K562 (cell line): ENCODE data around the gene GPR32. TPM values are rescaled to one million over a fixed set of nuclear protein-coding genes. Genes with fewer than 3 reads are reported as not detected.

ENCODE experiments used
- ARNT ChIP-seq, 2 experiments: fragments of 450-650 bp; IDR thresholded peaks; 2 replicates each; pipeline ENCODE4 v1.6.1; 2016; ENCODE audit warnings: mild to moderate bottlenecking in 1 of 2
- ASH1L ChIP-seq: fragments of 450-650 bp; IDR thresholded peaks from 2 replicates; pipeline ENCODE4 v1.6.1; 2018; ENCODE audit warnings: borderline replicate concordance, mild to moderate bottlenecking, low read depth; ENCODE audit not compliant: partially characterized antibody
- ATF7 ChIP-seq: fragments of 450-650 bp; IDR thresholded peaks from 2 replicates; pipeline ENCODE4 v1.7.1; 2014; ENCODE audit warnings: mild to moderate bottlenecking, moderate library complexity
- CBX3 ChIP-seq, 2 experiments: IDR thresholded peaks; 1 replicate in 1 of 2; 2 replicates in 1 of 2; pipeline ENCODE4 v1.6.1; 2012; ENCODE audit warnings: inconsistent platforms in 2 of 2, low read length in 2 of 2, borderline replicate concordance in 1 of 2, control low read depth in 1 of 2
- CBX8 ChIP-seq: fragments of 200-600 bp; sonication (generic); IDR thresholded peaks from 2 replicates; pipeline ENCODE4 v1.6.1; 2012; ENCODE audit warnings: borderline replicate concordance, mixed run types, low read depth, mild to moderate bottlenecking, moderate library complexity, mixed read lengths, low read length, control low read depth, inconsistent platforms; ENCODE audit not compliant: poor library complexity, severe bottlenecking; ENCODE audit errors: extremely low read depth
- HSF4 ChIP-seq: fragments of 250-450 bp; sonication (Bioruptor Pico); IDR thresholded peaks from 2 replicates; pipeline ENCODE4 v2.1.2; 2022; ENCODE audit warnings: mild to moderate bottlenecking, moderate library complexity, borderline replicate concordance
- RAD51 ChIP-seq: fragments of 450-650 bp; IDR thresholded peaks from 2 replicates; pipeline ENCODE4 v1.7.1; 2016; ENCODE audit warnings: low read depth, mild to moderate bottlenecking, borderline replicate concordance
- TOE1 ChIP-seq, 2 experiments: fragments of 450-650 bp in 1 of 2; sonication (generic) in 1 of 2; formaldehyde crosslinking in 1 of 2; IDR thresholded peaks; 2 replicates each; pipeline versions ENCODE4 v1.7.1 to v1.8.0; 2016 to 2022; ENCODE audit warnings: borderline replicate concordance in 2 of 2, mild to moderate bottlenecking in 2 of 2, antibody characterized with exemption in 1 of 2, inconsistent platforms in 1 of 2, low read depth in 1 of 2, missing genetic modification reagents in 1 of 2, moderate library complexity in 1 of 2
- ZNF143 ChIP-seq: sonication (generic); formaldehyde crosslinking; IDR thresholded peaks from 2 replicates; pipeline ENCODE4 v1.9.0; 2022; ENCODE audit warnings: mild to moderate bottlenecking, missing genetic modification reagents
- polyA plus RNA-seq, 8 experiments: library from polyadenylated mRNA; depleted of rRNA in 4 of 8; stranded (reverse) in 5 of 8; unstranded in 3 of 8; fragments of >200 nt; fragmentation: Nextera tagmentation in 2 of 8; fragmentation: Illumina TruSeq in 1 of 8; extraction: Ambion mirVana in 2 of 8; extraction: Trizol in 1 of 8; gene quantifications; 2 replicates each; pipeline versions ENCODE4 v1.2.1 to v1.2.3, GENCODE V29; 2011 to 2014; ENCODE audit warnings: inconsistent platforms in 1 of 8, missing spikeins in 1 of 8
- total RNA-seq, 7 experiments: library from RNA; depleted of rRNA in 6 of 7; stranded (reverse); fragments of >200 nt in 6 of 7; fragmentation: Illumina TruSeq in 2 of 7; extraction: Trizol in 2 of 7; gene quantifications; 2 replicates each; pipeline versions ENCODE4 v1.2.1 to v1.2.3, GENCODE V29; 2011 to 2021; ENCODE audit warnings: low replicate concordance in 1 of 7
- TF ChIP-seq, protein P1 (sequence below): fragments of 450-650 bp; IDR thresholded peaks from 2 replicates; pipeline ENCODE4 v1.6.1; 2018; ENCODE audit not compliant: partially characterized antibody
- TF ChIP-seq, protein P2 (sequence below): IDR thresholded peaks from 2 replicates; pipeline ENCODE4 v1.6.1; 2012; ENCODE audit warnings: low read depth, low read length, improper control_type of control experiment, borderline replicate concordance
- TF ChIP-seq, protein P3 (sequence below), 2 experiments: fragments of 450-650 bp; formaldehyde crosslinking in 1 of 2; IDR thresholded peaks; 2 replicates each; pipeline versions ENCODE4 v1.4.0 to v1.6.1; 2014 to 2020; ENCODE audit warnings: mild to moderate bottlenecking in 2 of 2, borderline replicate concordance in 1 of 2, low read depth in 1 of 2

Gene GPR32
- total and polyA plus RNA-seq, 9 of the 15 experiments (the other 6 are each of a cell fraction or from before 2014, with no cell fraction given) = not detected

DNA sequence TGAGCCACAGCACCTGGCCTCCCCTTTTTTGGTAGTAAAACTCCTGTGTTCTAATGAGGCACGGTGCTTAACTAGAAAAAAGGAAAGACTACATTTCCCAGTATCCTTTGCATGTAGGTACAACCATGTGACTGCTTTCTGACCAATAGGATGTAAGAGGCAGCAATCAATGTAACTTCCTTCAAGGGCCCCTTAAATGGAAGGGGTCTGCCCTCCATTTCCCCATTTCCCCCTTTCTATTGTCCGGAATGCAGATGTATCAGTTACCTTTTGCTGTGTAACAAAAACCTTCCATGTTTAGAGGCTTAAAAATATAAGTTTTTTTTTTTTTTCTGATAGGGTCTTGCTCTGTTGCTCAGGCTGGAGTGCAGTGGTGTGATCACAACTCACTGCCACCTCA lies 2.2 kb downstream of the GPR32 start (continued):
- TF ChIP-seq RAD51 = peak; percentile 91
- peak; percentile 33 for TF ChIP-seq ASH1L
- TF ChIP-seq ATF7 = 0 out of 2 replicates have a peak, but pooled peaks have one; percentile 15
- TF ChIP-seq, protein P1, sequence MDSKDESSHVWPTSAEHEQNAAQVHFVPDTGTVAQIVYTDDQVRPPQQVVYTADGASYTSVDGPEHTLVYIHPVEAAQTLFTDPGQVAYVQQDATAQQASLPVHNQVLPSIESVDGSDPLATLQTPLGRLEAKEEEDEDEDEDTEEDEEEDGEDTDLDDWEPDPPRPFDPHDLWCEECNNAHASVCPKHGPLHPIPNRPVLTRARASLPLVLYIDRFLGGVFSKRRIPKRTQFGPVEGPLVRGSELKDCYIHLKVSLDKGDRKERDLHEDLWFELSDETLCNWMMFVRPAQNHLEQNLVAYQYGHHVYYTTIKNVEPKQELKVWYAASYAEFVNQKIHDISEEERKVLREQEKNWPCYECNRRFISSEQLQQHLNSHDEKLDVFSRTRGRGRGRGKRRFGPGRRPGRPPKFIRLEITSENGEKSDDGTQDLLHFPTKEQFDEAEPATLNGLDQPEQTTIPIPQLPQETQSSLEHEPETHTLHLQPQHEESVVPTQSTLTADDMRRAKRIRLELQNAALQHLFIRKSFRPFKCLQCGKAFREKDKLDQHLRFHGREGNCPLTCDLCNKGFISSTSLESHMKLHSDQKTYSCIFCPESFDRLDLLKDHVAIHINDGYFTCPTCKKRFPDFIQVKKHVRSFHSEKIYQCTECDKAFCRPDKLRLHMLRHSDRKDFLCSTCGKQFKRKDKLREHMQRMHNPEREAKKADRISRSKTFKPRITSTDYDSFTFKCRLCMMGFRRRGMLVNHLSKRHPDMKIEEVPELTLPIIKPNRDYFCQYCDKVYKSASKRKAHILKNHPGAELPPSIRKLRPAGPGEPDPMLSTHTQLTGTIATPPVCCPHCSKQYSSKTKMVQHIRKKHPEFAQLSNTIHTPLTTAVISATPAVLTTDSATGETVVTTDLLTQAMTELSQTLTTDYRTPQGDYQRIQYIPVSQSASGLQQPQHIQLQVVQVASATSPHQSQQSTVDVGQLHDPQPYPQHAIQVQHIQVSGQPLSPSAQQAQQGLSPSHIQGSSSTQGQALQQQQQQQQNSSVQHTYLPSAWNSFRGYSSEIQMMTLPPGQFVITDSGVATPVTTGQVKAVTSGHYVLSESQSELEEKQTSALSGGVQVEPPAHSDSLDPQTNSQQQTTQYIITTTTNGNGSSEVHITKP = peak; percentile 15
- TF ChIP-seq CBX3 (IDR thresholded peaks at IDR 0.05; ENCODE audit: borderline replicate concordance in 1 of 2, low read length in 2 of 2) = 0 out of 3 replicates have a peak, but pooled peaks of 1 of the 2 experiments have one; percentile 48
- no peak for TF ChIP-seq CBX8
- TF ChIP-seq, protein P2, sequence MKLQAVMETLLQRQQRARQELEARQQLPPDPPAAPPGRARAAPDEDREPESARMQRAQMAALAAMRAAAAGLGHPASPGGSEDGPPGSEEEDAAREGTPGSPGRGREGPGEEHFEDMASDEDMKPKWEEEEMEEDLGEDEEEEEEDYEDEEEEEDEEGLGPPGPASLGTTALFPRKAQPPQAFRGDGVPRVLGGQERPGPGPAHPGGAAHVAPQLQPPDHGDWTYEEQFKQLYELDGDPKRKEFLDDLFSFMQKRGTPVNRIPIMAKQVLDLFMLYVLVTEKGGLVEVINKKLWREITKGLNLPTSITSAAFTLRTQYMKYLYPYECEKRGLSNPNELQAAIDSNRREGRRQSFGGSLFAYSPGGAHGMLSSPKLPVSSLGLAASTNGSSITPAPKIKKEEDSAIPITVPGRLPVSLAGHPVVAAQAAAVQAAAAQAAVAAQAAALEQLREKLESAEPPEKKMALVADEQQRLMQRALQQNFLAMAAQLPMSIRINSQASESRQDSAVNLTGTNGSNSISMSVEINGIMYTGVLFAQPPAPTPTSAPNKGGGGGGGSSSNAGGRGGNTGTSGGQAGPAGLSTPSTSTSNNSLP = no peak
- peak; percentile 86 for TF ChIP-seq ZNF143 (CRISPR knock-in tag)
- peak in 1 of 2 experiments; percentile 65; a peak in 1 of 4 replicates for TF ChIP-seq ARNT (IDR thresholded peaks at IDR 0.05)
- no peak for TF ChIP-seq HSF4 (CRISPR knock-in tag)
- TF ChIP-seq, protein P3, sequence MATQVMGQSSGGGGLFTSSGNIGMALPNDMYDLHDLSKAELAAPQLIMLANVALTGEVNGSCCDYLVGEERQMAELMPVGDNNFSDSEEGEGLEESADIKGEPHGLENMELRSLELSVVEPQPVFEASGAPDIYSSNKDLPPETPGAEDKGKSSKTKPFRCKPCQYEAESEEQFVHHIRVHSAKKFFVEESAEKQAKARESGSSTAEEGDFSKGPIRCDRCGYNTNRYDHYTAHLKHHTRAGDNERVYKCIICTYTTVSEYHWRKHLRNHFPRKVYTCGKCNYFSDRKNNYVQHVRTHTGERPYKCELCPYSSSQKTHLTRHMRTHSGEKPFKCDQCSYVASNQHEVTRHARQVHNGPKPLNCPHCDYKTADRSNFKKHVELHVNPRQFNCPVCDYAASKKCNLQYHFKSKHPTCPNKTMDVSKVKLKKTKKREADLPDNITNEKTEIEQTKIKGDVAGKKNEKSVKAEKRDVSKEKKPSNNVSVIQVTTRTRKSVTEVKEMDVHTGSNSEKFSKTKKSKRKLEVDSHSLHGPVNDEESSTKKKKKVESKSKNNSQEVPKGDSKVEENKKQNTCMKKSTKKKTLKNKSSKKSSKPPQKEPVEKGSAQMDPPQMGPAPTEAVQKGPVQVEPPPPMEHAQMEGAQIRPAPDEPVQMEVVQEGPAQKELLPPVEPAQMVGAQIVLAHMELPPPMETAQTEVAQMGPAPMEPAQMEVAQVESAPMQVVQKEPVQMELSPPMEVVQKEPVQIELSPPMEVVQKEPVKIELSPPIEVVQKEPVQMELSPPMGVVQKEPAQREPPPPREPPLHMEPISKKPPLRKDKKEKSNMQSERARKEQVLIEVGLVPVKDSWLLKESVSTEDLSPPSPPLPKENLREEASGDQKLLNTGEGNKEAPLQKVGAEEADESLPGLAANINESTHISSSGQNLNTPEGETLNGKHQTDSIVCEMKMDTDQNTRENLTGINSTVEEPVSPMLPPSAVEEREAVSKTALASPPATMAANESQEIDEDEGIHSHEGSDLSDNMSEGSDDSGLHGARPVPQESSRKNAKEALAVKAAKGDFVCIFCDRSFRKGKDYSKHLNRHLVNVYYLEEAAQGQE (IDR thresholded peaks at IDR 0.05; ENCODE audit: borderline replicate concordance) = peak; percentile 46; the same call in 1 of the 2 replicates
- TF ChIP-seq, protein P3 (CRISPR knock-in tag; IDR thresholded peaks at IDR 0.05; ENCODE audit: low read depth) = no peak
- TF ChIP-seq TOE1 (IDR thresholded peaks at IDR 0.05; ENCODE audit: borderline replicate concordance) = peak; percentile 59; the same call in 1 of the 2 replicates
- no peak for TF ChIP-seq TOE1 (CRISPR knock-in tag; IDR thresholded peaks at IDR 0.05; ENCODE audit: borderline replicate concordance, low read depth)
